HG03025 (cell line): ENCODE data around the gene DCC.

ENCODE experiments used
- ATAC-seq: cut with Tn5 transposase; IDR thresholded peaks from one replicate; pipeline ENCODE4 v1.9.1; 2021; ENCODE audit warnings: mild to moderate bottlenecking, moderate library complexity; ENCODE audit not compliant: unreplicated experiment, low FRiP score

DCC gene

GRCh38 chr18:52339891-52340371 lies at the start of gene DCC:
TSS of gene DCC (plus strand) at chr18:52340197. CDS start at chr18:52340788, 591 bp downstream.
- ATAC-seq: no peak

- ATAC-seq: no peak
These were observed 29.3 kb upstream of the DCC start for GRCh38 chr18:52310651-52311050.

- no peak for ATAC-seq
These were observed 28.7 kb upstream of the DCC start for GRCh38 chr18:52311331-52311730.

- no peak for ATAC-seq
These were observed 27.7 kb upstream of the DCC start for GRCh38 chr18:52312346-52312745.

GRCh38 chr18:52313213-52313612 lies 26.8 kb upstream of the DCC start:
- ATAC-seq: no peak

GRCh38 chr18:52319424-52319983 lies 20.5 kb upstream of the DCC start:
- no peak for ATAC-seq

GRCh38 chr18:52322307-52322706 lies 17.7 kb upstream of the DCC start:
- ATAC-seq: no peak

- no peak for ATAC-seq
These were observed 16.2 kb upstream of the DCC start for GRCh38 chr18:52323802-52324201.

- ATAC-seq: no peak
These were observed 14.0 kb upstream of the DCC start for GRCh38 chr18:52325997-52326396.

- no peak for ATAC-seq
These were observed 6.1 kb upstream of the DCC start for GRCh38 chr18:52333860-52334259.

- ATAC-seq: no peak
These were observed 5.7 kb upstream of the DCC start for GRCh38 chr18:52334307-52334706.

GRCh38 chr18:52334896-52335295 lies 5.1 kb upstream of the DCC start:
- no peak for ATAC-seq

- no peak for ATAC-seq
These were observed 2.7 kb upstream of the DCC start for GRCh38 chr18:52337276-52337675.

GRCh38 chr18:52340406-52341102 lies 557 bp downstream of the DCC start:
- ATAC-seq: no peak

GRCh38 chr18:52341103-52341432 lies 1.1 kb downstream of the DCC start:
- no peak for ATAC-seq

- no peak for ATAC-seq
These were observed 1.8 kb downstream of the DCC start for GRCh38 chr18:52341608-52342381.

- no peak for ATAC-seq
These were observed 2.5 kb downstream of the DCC start for GRCh38 chr18:52342456-52342855.

GRCh38 chr18:52343138-52343537 lies 3.1 kb downstream of the DCC start:
- ATAC-seq: no peak

GRCh38 chr18:52343731-52344340 lies 3.8 kb downstream of the DCC start:
- ATAC-seq: no peak

GRCh38 chr18:52344881-52345280 lies 4.9 kb downstream of the DCC start:
- no peak for ATAC-seq

GRCh38 chr18:52345428-52345827 lies 5.4 kb downstream of the DCC start:
- no peak for ATAC-seq
